ENCODE measurements around the gene SUPT20HL1.
A peak's percentile ranks its signal among the peaks of the same experiment; 100 is the strongest.
"Not testable (repeated sequence)": the region's sequence is repeated elsewhere in the genome, so short reads cannot be mapped to it uniquely, and the experiment has no call there.

SUPT20HL1 gene

DNA sequence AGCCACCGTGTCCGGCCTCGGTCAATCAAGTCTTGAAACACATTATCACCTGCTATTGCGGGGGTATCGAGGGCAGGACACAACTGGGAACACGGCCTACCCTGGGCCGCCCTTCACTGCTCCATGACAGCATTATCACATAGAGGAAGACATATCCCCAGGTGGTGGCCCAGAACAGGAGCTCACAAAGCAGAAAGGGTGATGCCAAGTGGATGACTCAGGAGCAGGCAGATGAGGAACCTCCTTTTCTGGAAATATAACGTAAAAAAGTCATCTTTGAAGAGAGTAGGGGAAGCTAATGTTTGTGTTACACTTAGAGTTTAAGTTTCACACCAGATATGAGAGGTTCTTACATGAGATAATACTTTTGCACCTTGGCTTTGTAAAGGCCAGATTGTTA lies 5.3 kb upstream of the SUPT20HL1 start:
- no peak for TF ChIP-seq CTCF (IDR thresholded peaks at IDR 0.05)
- no peaks in the 10 kb centered on the region for H3K36me3 ChIP-seq
- DNase-seq = no peak
- no peaks in the 10 kb centered on the region for H3K9me3 ChIP-seq
- H3K4me3 ChIP-seq = no peak overlapping the region
- no peaks in the 10 kb centered on the region for H3K27me3 ChIP-seq
- intact Hi-C loops (cut with DNase I; ENCODE audit: low total_unique reads) = no loop called here
- H3K4me1 ChIP-seq = no peaks in the 10 kb centered on the region
- H3K27ac ChIP-seq = no peak overlapping the region

DNA sequence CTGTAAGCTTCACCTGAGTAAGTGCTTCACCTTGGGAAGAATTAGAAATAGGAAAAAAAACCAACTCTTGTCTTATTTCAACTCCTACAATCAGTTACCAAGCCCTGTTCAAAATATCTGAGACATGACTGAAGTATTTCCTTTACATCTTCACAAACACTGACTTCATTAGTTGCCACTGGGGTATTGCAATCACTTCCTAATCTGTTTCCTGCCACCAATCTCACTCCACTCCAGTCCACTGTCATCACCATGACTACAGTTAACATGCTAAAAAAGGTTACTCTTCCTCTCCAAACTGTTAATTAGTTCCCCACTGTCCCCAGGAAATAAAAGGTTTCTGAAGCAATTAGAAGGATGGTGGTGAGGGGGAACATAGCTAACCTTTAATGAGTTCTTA lies 3.3 kb upstream of the SUPT20HL1 start:
- Histone ChIP-seq H3K4me3 (no peak overlapping the region), H3K4me1 (no peaks in the 10 kb centered on the region), H3K36me3 (no peaks in the 10 kb centered on the region), H3K27me3 (no peaks in the 10 kb centered on the region), H3K9me3 (no peaks in the 10 kb centered on the region), H3K27ac (no peak overlapping the region)
- no peak for TF ChIP-seq CTCF (IDR thresholded peaks at IDR 0.05)
- no peak for DNase-seq
- intact Hi-C loops (cut with DNase I; ENCODE audit: low total_unique reads) = no loop called here

DNA sequence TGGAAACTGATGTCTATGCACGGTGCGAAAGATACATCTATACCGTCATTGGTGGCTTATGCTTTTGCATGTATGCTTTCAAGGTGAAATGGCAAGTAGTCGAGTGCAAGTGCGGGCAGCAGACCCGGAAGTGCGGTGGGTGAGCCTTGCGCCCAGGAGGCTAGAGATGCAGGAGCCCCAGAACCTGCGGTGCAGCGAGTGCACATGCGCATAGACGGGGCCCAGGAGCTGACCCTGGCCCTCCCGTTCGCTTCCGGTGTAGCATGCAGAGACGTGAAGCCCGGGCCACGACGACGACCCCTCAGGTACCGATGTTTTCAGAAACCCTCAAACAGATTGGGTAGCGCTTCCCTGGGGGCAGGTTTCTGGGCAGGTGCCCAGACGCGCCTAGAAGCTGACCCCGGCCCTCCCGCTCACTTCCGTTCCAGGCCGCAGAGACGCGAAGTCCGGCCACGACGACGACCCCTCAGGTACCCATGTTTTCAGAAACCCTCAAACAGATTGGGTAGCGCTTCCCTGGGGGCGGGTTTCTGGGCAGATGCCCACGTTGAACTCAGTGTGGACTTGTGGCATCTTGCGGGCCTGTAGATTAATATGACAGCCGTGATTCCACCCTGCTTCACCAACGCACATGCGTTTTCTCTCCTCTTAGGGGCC lies 1.8 kb downstream of the SUPT20HL1 start:
- H3K27me3 ChIP-seq; intact Hi-C loops (cut with DNase I; ENCODE audit: low total_unique reads); H3K9me3 ChIP-seq; H3K4me1 ChIP-seq; DNase-seq; H3K4me3 ChIP-seq; H3K36me3 ChIP-seq; H3K27ac ChIP-seq: not testable (repeated sequence)

DNA sequence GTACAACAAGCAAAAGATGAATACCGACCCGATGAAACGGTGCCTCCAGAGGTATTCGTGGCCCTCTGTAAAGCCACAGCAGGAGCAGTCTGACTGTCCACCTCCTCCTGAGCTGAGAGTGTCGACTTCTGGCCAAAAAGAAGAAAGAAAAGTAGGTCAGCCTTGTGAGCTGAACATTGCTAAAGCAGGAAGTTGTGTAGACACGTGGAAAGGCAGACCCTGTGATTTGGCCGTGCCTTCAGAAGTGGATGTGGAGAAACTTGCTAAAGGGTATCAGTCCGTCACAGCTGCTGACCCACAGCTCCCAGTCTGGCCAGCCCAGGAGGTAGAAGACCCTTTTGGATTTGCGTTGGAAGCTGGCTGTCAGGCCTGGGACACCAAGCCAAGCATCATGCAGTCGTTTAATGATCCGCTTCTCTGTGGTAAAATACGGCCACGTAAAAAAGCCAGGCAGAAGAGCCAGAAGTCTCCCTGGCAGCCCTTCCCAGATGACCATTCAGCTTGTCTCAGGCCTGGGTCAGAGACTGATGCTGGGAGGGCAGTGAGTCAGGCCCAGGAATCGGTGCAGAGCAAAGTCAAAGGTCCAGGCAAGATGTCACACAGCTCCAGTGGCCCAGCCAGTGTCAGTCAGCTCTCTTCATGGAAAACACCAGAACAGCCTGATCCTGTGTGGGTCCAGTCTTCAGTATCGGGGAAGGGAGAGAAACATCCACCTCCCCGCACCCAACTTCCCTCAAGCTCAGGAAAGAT lies 3.2 kb downstream of the SUPT20HL1 start:
- DNase-seq = peak in 1 of 2 donors; percentile 41
- H3K4me1 ChIP-seq; intact Hi-C loops (cut with DNase I; ENCODE audit: low total_unique reads); H3K36me3 ChIP-seq; H3K4me3 ChIP-seq; H3K27me3 ChIP-seq; H3K9me3 ChIP-seq; H3K27ac ChIP-seq: not testable (repeated sequence)

DNA sequence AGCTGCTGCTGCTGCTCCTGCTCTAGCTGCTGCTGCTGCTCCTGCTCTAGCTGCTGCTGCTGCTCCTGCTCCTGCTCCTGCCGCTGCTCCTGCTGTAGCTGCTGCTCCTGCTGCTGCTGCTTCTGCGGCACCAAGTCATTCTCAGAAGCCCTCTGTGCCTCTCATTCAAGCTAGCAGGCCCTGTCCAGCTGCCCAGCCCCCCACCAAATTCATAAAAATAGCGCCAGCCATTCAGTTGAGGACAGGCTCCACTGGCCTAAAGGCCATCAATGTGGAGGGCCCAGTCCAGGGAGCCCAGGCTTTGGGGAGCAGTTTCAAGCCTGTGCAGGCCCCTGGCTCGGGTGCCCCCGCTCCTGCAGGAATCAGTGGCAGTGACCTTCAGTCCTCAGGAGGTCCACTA lies 3.9 kb downstream of the SUPT20HL1 start:
- no peaks in the 10 kb centered on the region for H3K9me3 ChIP-seq
- no peak for DNase-seq
- H3K27ac ChIP-seq = no peak overlapping the region
- no peak for TF ChIP-seq CTCF (IDR thresholded peaks at IDR 0.05)
- no peak overlapping the region for H3K4me3 ChIP-seq
- intact Hi-C loops (cut with DNase I; ENCODE audit: low total_unique reads) = no loop called here
- H3K27me3 ChIP-seq = no peaks in the 10 kb centered on the region
- no peaks in the 10 kb centered on the region for H3K4me1 ChIP-seq
- H3K36me3 ChIP-seq = no peaks in the 10 kb centered on the region

DNA sequence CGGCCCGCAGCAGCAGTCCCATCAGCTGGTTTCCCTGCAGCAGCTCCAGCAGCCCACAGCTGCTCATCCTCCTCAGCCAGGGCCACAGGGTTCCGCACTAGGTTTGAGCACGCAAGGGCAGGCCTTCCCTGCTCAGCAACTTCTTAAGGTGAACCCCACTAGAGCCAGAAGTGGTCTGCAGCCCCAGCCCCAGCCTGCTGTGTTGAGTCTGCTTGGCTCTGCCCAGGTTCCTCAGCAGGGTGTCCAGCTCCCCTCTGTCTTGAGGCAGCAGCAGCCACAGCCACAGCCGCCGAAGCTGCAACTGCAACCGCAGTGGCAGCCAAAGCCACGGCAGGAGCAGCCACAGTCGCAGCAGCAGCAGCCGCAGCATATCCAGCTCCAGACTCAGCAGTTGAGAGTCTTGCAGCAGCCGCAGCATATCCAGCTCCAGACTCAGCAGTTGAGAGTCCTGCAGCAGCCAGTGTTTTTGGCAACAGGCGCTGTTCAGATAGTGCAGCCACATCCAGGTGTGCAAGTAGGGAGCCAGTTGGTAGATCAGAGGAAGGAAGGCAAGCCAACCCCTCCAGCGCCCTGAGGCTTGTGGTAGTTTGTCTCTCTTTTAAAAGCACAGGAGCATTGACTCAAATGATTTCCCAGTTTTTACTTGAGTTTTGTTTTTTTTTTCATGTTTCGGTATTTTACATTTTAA lies 4.6 kb downstream of the SUPT20HL1 start:
- H3K9me3 ChIP-seq = no peaks in the 10 kb centered on the region
- no peaks in the 10 kb centered on the region for H3K36me3 ChIP-seq
- intact Hi-C loops (cut with DNase I; ENCODE audit: low total_unique reads) = no loop called here
- DNase-seq = no peak
- H3K4me3 ChIP-seq = no peak overlapping the region
- H3K27ac ChIP-seq = no peak overlapping the region
- no peaks in the 10 kb centered on the region for H3K4me1 ChIP-seq
- no peak for TF ChIP-seq CTCF (IDR thresholded peaks at IDR 0.05)
- H3K27me3 ChIP-seq = no peaks in the 10 kb centered on the region

DNA sequence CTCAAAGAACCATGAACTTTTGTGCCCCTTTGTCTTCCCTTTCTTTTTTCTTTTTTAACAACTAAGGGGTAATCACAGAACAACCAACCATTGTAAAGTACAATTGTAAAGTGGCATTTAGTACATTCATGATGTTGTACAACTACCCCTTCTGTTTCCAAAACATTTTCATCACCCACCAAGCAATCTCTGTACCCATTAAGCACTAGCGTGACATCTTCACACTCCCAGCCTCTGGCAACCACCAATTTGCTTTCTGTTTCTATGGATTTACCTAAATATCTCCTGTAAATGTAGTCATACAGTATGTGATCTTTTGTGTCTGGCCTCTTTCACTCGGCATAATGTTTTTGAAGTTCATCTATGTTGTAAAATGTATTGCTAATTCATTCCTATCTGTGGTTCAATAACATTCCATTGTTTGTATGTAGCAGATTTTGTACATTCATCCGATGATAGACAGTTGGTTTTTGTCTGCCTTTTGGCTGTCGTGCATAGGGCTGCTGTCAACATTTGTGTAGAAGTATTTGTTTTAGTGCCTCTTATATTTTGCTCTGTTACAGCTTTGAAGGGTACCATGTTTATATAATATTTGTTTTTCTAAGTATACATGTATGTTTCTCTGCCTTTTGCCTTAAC lies 6.4 kb downstream of the SUPT20HL1 start:
- H3K9me3 ChIP-seq; H3K36me3 ChIP-seq; intact Hi-C loops (cut with DNase I; ENCODE audit: low total_unique reads); DNase-seq; H3K4me3 ChIP-seq; H3K4me1 ChIP-seq; H3K27me3 ChIP-seq; H3K27ac ChIP-seq: not testable (repeated sequence)
